Brain microvascular endothelial cell (primary cell): ENCODE results near the gene ITIH3.

Experiments used
- DNase-seq: peaks from one replicate; pipeline ENCODE4 v3.0.0-alpha.2; 2020
- H3K27ac ChIP-seq: fragments of 250-450 bp; sonication (Bioruptor Pico); 2 replicates; pipeline ENCODE4 v1.5.1; 2020; ENCODE audit warnings: mild to moderate bottlenecking, moderate library complexity
- H3K27me3 ChIP-seq: fragments of 250-450 bp; sonication (Bioruptor Pico); replicated peaks from 2 replicates; pipeline ENCODE4 v1.5.1; 2020; ENCODE audit warnings: mild to moderate bottlenecking
- H3K36me3 ChIP-seq: fragments of 250-450 bp; sonication (Bioruptor Pico); replicated peaks from 2 replicates; pipeline ENCODE4 v1.5.1; 2020; ENCODE audit warnings: mild to moderate bottlenecking
- H3K4me3 ChIP-seq: 2 replicates; pipeline ENCODE4 v1.5.1; 2011; ENCODE audit warnings: low read depth, mild to moderate bottlenecking, control low read depth, low read length, moderate library complexity
- in situ Hi-C: cut with HindIII; loops from 2 replicates; pipeline ENCODE4 v1.10.0; 2017; ENCODE audit warnings: low sequenced_read_pairs, low pct_ligation_motif_present
- TF ChIP-seq, protein P1 (sequence below): IDR thresholded peaks from 2 replicates; pipeline ENCODE4 v1.5.1; 2011; ENCODE audit warnings: low read depth, mild to moderate bottlenecking, moderate library complexity, low read length, control low read depth, inconsistent platforms; ENCODE audit errors: missing control alignments

Gene ITIH3, protein sequence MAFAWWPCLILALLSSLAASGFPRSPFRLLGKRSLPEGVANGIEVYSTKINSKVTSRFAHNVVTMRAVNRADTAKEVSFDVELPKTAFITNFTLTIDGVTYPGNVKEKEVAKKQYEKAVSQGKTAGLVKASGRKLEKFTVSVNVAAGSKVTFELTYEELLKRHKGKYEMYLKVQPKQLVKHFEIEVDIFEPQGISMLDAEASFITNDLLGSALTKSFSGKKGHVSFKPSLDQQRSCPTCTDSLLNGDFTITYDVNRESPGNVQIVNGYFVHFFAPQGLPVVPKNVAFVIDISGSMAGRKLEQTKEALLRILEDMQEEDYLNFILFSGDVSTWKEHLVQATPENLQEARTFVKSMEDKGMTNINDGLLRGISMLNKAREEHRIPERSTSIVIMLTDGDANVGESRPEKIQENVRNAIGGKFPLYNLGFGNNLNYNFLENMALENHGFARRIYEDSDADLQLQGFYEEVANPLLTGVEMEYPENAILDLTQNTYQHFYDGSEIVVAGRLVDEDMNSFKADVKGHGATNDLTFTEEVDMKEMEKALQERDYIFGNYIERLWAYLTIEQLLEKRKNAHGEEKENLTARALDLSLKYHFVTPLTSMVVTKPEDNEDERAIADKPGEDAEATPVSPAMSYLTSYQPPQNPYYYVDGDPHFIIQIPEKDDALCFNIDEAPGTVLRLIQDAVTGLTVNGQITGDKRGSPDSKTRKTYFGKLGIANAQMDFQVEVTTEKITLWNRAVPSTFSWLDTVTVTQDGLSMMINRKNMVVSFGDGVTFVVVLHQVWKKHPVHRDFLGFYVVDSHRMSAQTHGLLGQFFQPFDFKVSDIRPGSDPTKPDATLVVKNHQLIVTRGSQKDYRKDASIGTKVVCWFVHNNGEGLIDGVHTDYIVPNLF

DNA sequence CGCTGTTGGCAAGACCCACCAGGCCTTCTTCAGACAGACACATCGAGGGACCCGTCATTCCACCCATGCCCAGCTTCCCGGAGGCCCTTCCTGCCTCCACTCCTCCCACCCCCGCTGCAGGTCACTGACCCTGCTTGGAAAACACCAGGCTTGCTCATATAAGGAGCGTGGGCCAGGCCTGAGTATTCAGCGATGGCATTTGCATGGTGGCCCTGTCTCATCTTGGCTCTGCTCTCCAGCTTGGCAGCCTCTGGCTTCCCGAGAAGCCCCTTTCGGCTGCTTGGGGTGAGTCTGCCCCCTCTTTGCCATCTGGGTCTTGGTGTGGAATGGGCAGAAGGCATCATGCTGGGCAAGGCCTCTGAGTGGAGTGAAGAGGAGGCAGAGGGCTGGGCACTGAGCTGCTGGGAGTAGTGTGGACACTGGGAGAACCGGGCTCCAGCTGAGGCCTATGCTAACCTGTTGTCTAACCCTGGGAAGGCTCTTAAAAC is at the start of gene ITIH3:
Gene ITIH3, plus strand, starts transcription at position 185 of the 488 bp plus-strand sequence. Its CDS starts 8 bp downstream, at position 193.
- Histone ChIP-seq H3K27ac (no peak within 1 kb of the TSS), H3K4me3 (no peak within 1 kb of the TSS), H3K36me3 (no peaks in the 10 kb centered on the region), H3K27me3 (no peaks in the 10 kb centered on the region)
- TF ChIP-seq, protein P1, sequence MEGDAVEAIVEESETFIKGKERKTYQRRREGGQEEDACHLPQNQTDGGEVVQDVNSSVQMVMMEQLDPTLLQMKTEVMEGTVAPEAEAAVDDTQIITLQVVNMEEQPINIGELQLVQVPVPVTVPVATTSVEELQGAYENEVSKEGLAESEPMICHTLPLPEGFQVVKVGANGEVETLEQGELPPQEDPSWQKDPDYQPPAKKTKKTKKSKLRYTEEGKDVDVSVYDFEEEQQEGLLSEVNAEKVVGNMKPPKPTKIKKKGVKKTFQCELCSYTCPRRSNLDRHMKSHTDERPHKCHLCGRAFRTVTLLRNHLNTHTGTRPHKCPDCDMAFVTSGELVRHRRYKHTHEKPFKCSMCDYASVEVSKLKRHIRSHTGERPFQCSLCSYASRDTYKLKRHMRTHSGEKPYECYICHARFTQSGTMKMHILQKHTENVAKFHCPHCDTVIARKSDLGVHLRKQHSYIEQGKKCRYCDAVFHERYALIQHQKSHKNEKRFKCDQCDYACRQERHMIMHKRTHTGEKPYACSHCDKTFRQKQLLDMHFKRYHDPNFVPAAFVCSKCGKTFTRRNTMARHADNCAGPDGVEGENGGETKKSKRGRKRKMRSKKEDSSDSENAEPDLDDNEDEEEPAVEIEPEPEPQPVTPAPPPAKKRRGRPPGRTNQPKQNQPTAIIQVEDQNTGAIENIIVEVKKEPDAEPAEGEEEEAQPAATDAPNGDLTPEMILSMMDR = no peak
- peak; percentile 6 for DNase-seq
- in situ Hi-C loops = no loop called here

DNA sequence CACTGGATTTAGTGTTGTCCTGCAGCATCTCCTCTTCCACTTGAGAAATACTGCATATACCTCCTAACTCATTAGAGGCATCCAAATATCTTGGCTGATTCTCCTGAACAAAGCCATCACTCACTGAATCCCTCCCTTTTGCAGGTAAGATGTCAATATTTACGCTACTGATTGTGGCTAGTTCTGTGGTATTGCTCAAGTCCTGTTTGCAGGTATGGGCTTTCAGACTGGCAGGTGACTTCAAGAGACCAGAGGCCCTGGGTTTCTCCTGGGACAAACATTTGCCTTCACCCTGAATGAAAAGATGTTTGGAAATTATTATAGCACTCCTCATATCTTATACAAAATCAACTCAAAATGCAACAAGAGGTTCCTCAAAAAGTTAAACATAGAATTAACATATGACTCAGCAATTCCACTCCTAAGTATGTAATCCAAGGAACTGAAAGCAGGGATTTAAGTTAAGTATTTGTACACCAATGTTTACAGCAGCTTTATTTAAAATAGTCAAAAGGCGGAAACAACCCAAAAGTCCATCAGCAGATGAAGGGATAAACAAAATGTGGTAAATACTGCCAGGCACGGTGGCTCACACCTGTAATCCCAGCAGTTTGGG is 42.4 kb upstream of the ITIH3 start:
- Histone ChIP-seq H3K36me3 (peaks cover 29% of the 10 kb centered on the region), H3K27me3 (no peaks in the 10 kb centered on the region), H3K4me3 (no peak overlapping the region), H3K27ac (no peak overlapping the region)
- TF ChIP-seq, protein P1 = no peak
- in situ Hi-C loops = no loop called here
- no peak for DNase-seq

DNA sequence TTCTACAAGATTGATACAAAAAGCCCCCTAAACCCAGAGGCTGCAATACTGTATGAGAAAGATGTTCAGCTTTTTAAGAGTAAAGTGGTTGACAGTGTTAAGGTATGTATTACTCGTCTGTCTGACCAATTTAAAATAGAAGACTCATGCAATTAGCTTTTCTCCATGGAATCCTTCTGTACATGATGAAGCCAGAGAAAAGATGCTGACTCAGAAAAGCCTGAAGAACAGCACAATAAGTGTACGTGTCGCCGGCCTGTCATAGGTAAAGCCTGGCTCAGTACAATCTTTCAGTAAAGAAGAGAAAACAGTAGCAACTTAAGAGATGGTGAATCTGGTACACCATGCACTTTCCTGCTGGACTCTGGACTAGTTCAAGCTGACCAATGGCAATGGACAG is 40.2 kb upstream of the ITIH3 start:
- in situ Hi-C loops = no loop called here
- H3K27me3 ChIP-seq = no peaks in the 10 kb centered on the region
- no peak overlapping the region for H3K4me3 ChIP-seq
- TF ChIP-seq, protein P1 = no peak
- H3K36me3 ChIP-seq = peaks cover 26% of the 10 kb centered on the region
- DNase-seq = no peak
- H3K27ac ChIP-seq = no peak overlapping the region

DNA sequence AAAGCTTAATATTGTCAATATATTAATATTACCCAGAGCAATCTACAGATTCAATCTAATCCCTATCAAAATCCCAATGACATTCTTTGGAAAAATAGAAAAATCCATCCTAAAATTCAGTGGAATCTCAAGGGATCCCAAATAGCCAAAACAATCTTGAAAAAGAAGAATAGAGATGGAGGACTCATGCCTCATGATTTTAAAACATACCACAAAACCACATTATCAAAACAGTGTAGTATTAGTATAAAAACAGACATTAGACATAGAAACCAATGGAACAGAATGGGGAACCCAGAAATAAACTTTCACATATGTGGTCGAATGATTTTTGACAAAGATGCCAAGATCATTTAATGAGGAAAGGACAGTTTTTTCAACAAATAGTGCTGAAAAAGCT is 38.5 kb upstream of the ITIH3 start:
- H3K27me3 ChIP-seq = no peaks in the 10 kb centered on the region
- in situ Hi-C loops = no loop called here
- H3K36me3 ChIP-seq = peaks cover 14% of the 10 kb centered on the region
- TF ChIP-seq, protein P1 = no peak
- H3K27ac ChIP-seq = no peak overlapping the region
- H3K4me3 ChIP-seq = no peak overlapping the region
- DNase-seq = no peak

DNA sequence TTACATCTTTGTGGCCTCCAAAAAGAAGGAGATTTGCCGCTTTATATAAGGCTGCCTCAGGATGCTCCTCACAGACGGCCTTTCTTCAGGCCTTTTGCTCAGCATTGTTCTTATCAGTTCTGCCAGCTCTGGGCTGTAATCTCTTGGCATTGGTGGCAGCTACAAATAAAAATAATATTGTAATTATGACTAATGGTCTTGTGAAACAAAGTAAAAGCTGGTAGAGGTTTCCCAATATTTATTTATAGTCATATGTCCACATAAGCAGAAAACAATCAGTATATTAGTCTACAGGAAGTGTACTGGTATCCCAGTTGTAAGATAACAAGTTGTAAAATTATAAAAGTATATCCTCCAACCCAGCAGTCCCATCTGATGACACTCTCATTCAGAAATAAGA is 31.1 kb upstream of the ITIH3 start:
- Histone ChIP-seq H3K36me3 (peaks cover 7% of the 10 kb centered on the region), H3K27ac (no peak overlapping the region), H3K4me3 (no peak overlapping the region), H3K27me3 (no peaks in the 10 kb centered on the region)
- TF ChIP-seq, protein P1 = no peak
- in situ Hi-C loops = no loop called here
- DNase-seq = no peak
